Measurements from ENCODE around the gene NBL1.

- TF ChIP-seq, protein P1, sequence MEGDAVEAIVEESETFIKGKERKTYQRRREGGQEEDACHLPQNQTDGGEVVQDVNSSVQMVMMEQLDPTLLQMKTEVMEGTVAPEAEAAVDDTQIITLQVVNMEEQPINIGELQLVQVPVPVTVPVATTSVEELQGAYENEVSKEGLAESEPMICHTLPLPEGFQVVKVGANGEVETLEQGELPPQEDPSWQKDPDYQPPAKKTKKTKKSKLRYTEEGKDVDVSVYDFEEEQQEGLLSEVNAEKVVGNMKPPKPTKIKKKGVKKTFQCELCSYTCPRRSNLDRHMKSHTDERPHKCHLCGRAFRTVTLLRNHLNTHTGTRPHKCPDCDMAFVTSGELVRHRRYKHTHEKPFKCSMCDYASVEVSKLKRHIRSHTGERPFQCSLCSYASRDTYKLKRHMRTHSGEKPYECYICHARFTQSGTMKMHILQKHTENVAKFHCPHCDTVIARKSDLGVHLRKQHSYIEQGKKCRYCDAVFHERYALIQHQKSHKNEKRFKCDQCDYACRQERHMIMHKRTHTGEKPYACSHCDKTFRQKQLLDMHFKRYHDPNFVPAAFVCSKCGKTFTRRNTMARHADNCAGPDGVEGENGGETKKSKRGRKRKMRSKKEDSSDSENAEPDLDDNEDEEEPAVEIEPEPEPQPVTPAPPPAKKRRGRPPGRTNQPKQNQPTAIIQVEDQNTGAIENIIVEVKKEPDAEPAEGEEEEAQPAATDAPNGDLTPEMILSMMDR (IDR thresholded peaks at IDR 0.05): peak; percentile 71
- no peak for TF ChIP-seq EZH2phosphoT487 (IDR thresholded peaks at IDR 0.05)
These were observed 17.7 kb downstream of the NBL1 start for GRCh38 chr1:19661721-19662228.
